ENCODE results near the gene PANK3.

PANK3 gene

GRCh38 chr5:168592014-168592368, 12.8 kb upstream of the PANK3 start:
- TF ChIP-seq CTCF (IDR thresholded peaks at IDR 0.05; ENCODE audit: insufficient read depth, low read length, poor library complexity, severe bottlenecking), result no peak
- Histone ChIP-seq H3K36me3 (ENCODE audit: control insufficient read depth, insufficient read depth, low read length) (no peaks in the 10 kb centered on the region), H3K4me3 (replicated peaks; ENCODE audit: low read depth, low read length) (no peak overlapping the region), H3K27me3 (replicated peaks; ENCODE audit: control insufficient read depth, insufficient read depth, low read length) (no peaks in the 10 kb centered on the region)
- no peak for DNase-seq (ENCODE audit: extremely low read depth, insufficient read length)

- Histone ChIP-seq H3K4me3 (replicated peaks; ENCODE audit: low read depth, low read length) (no peak overlapping the region), H3K36me3 (ENCODE audit: control insufficient read depth, insufficient read depth, low read length) (no peaks in the 10 kb centered on the region), H3K27me3 (replicated peaks; ENCODE audit: control insufficient read depth, insufficient read depth, low read length) (no peaks in the 10 kb centered on the region)
- TF ChIP-seq CTCF (IDR thresholded peaks at IDR 0.05; ENCODE audit: insufficient read depth, low read length, poor library complexity, severe bottlenecking), result no peak
- DNase-seq (ENCODE audit: extremely low read depth, insufficient read length), result no peak
Observed at GRCh38 chr5:168591302-168592013, 12.3 kb upstream of the PANK3 start.

- DNase-seq (ENCODE audit: extremely low read depth, insufficient read length), result no peak
- no peak for TF ChIP-seq CTCF (IDR thresholded peaks at IDR 0.05; ENCODE audit: insufficient read depth, low read length, poor library complexity, severe bottlenecking)
- no peaks in the 10 kb centered on the region for H3K27me3 ChIP-seq (replicated peaks; ENCODE audit: control insufficient read depth, insufficient read depth, low read length)
- H3K4me3 ChIP-seq (replicated peaks; ENCODE audit: low read depth, low read length), result no peak overlapping the region
- H3K36me3 ChIP-seq (ENCODE audit: control insufficient read depth, insufficient read depth, low read length), result no peaks in the 10 kb centered on the region
Observed at GRCh38 chr5:168590666-168591065, 11.5 kb upstream of the PANK3 start.

- H3K4me3 ChIP-seq (replicated peaks; ENCODE audit: low read depth, low read length), result no peak overlapping the region
- H3K27me3 ChIP-seq (replicated peaks; ENCODE audit: control insufficient read depth, insufficient read depth, low read length), result no peaks in the 10 kb centered on the region
- DNase-seq (ENCODE audit: extremely low read depth, insufficient read length), result no peak
- no peaks in the 10 kb centered on the region for H3K36me3 ChIP-seq (ENCODE audit: control insufficient read depth, insufficient read depth, low read length)
- no peak for TF ChIP-seq CTCF (IDR thresholded peaks at IDR 0.05; ENCODE audit: insufficient read depth, low read length, poor library complexity, severe bottlenecking)
Observed at GRCh38 chr5:168587987-168588386, 8.8 kb upstream of the PANK3 start.

- Histone ChIP-seq H3K4me3 (replicated peaks; ENCODE audit: low read depth, low read length) (no peak overlapping the region), H3K36me3 (ENCODE audit: control insufficient read depth, insufficient read depth, low read length) (no peaks in the 10 kb centered on the region), H3K27me3 (replicated peaks; ENCODE audit: control insufficient read depth, insufficient read depth, low read length) (no peaks in the 10 kb centered on the region)
- no peak for TF ChIP-seq CTCF (IDR thresholded peaks at IDR 0.05; ENCODE audit: insufficient read depth, low read length, poor library complexity, severe bottlenecking)
- DNase-seq (ENCODE audit: extremely low read depth, insufficient read length), result no peak
Observed at GRCh38 chr5:168585119-168585856, 6.1 kb upstream of the PANK3 start.

Measured in GM06990 (cell line).